ENCODE data around the gene ARRB2. TPM values are rescaled to one million over a fixed set of nuclear protein-coding genes. Genes with fewer than 3 reads are reported as not detected.
A peak's percentile ranks its signal among the peaks of the same experiment; 100 is the strongest.

The ARRB2 gene
- total RNA-seq, 4 donors from 2014 or later = 18.7 to 33.6 (median 28.5) TPM

- Histone ChIP-seq H3K36me3 (no peaks in the 10 kb centered on the region), H3K27ac (no peak overlapping the region), H3K4me1 (peaks cover 0 to 6% (median 0%) of the 10 kb centered on the region in 3 donors), H3K9me3 (no peaks in the 10 kb centered on the region), H3K27me3 (peaks cover 86% of the 10 kb centered on the region), H3K4me3 (no peak overlapping the region)
- TF ChIP-seq CTCF (IDR thresholded peaks at IDR 0.05) (no peak), POLR2A (IDR thresholded peaks at IDR 0.05) (no peak), POLR2AphosphoS5 (IDR thresholded peaks at IDR 0.05) (no peak), EP300 (IDR thresholded peaks at IDR 0.05) (no peak)
- WGBS, 2 donors (ENCODE audit: low coverage in 1 of 2) = 59 to 82% methylated on average over 2 to 5 of the region's 5 CpGs
- no peak for ATAC-seq
These were observed 41.5 kb downstream of the ARRB2 start for GRCh38 chr17:4751932-4752331.

- 50 to 72% methylated on average over 1 of the region's 1 CpG for WGBS, 2 donors (ENCODE audit: low coverage in 1 of 2)
These were observed 43.0 kb downstream of the ARRB2 start for GRCh38 chr17:4753392-4753791.

GRCh38 chr17:4759776-4760236 is 49.4 kb downstream of the ARRB2 start:
- Histone ChIP-seq H3K4me1 (no peaks in the 10 kb centered on the region), H3K4me3 (no peak overlapping the region), H3K27ac (no peak overlapping the region), H3K27me3 (peaks cover 74% of the 10 kb centered on the region), H3K36me3 (no peaks in the 10 kb centered on the region), H3K9me3 (no peaks in the 10 kb centered on the region)
- no peak for TF ChIP-seq POLR2A (IDR thresholded peaks at IDR 0.05)
- no peak for TF ChIP-seq EP300 (IDR thresholded peaks at IDR 0.05)
- no peak for TF ChIP-seq CTCF (IDR thresholded peaks at IDR 0.05)
- no peak for TF ChIP-seq POLR2AphosphoS5 (IDR thresholded peaks at IDR 0.05)
- ATAC-seq = peak; percentile 43
- 60 to 87% methylated on average over 5 to 7 of the region's 10 CpGs for WGBS, 2 donors (ENCODE audit: low coverage in 1 of 2)

More at GRCh38 chr17:4753392-4753791, 43.0 kb downstream of the ARRB2 start:
- no peak for ATAC-seq
- H3K9me3 ChIP-seq = no peaks in the 10 kb centered on the region
- H3K36me3 ChIP-seq = no peaks in the 10 kb centered on the region
- peaks cover 89% of the 10 kb centered on the region for H3K27me3 ChIP-seq
- no peak overlapping the region for H3K27ac ChIP-seq
- no peak for TF ChIP-seq CTCF (IDR thresholded peaks at IDR 0.05)
- TF ChIP-seq POLR2A (IDR thresholded peaks at IDR 0.05) = no peak
- TF ChIP-seq EP300 (IDR thresholded peaks at IDR 0.05) = no peak
- TF ChIP-seq POLR2AphosphoS5 (IDR thresholded peaks at IDR 0.05) = no peak
- peaks cover 0 to 1% (median 0%) of the 10 kb centered on the region in 3 donors for H3K4me1 ChIP-seq
- H3K4me3 ChIP-seq = no peak overlapping the region

GRCh38 chr17:4764595-4764994 is 54.2 kb downstream of the ARRB2 start:
- Histone ChIP-seq H3K9me3 (no peaks in the 10 kb centered on the region), H3K27ac (peak overlapping the region in 1 of 4 donors; percentile 33), H3K4me1 (no peaks in the 10 kb centered on the region), H3K4me3 (no peak overlapping the region), H3K36me3 (no peaks in the 10 kb centered on the region), H3K27me3 (peaks cover 39% of the 10 kb centered on the region)
- TF ChIP-seq POLR2AphosphoS5 (IDR thresholded peaks at IDR 0.05) = no peak
- no peak for TF ChIP-seq CTCF (IDR thresholded peaks at IDR 0.05)
- 47 to 58% methylated on average over 2 of the region's 3 CpGs for WGBS, 2 donors (ENCODE audit: low coverage in 1 of 2)
- peak; percentile 60 for ATAC-seq

DNA sequence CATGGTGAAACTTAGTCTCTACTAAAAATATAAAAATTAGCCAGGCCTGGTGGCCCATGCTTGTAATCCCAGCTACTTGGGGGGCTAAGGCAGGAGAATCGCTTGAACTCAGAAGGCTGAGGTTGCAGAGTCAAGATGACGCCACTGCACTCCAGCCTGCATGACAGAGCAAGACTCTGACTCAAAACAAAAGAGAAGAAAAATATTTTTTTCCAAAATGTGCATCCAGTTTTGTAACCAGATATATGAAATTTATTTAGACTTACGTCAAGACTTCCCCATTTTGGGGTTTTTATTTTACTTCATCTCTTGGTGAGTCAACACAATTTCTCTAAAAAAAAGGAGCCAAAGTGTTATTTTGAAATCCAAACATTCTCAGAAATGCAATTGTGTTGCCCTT is 55.8 kb downstream of the ARRB2 start:
- no peak for TF ChIP-seq CTCF (IDR thresholded peaks at IDR 0.05)
- no peak for TF ChIP-seq POLR2AphosphoS5 (IDR thresholded peaks at IDR 0.05)
- TF ChIP-seq POLR2A (IDR thresholded peaks at IDR 0.05) = no peak
- no peak for TF ChIP-seq EP300 (IDR thresholded peaks at IDR 0.05)
- WGBS, 2 donors (ENCODE audit: low coverage in 1 of 2) = 36 to 92% methylated on average over 1 to 2 of the region's 3 CpGs

More for the DNA sequence above, 55.8 kb downstream of the ARRB2 start:
- no peak overlapping the region for H3K4me3 ChIP-seq
- peaks cover 35% of the 10 kb centered on the region for H3K27me3 ChIP-seq
- ATAC-seq = peak; percentile 39
- no peaks in the 10 kb centered on the region for H3K9me3 ChIP-seq
- H3K36me3 ChIP-seq = no peaks in the 10 kb centered on the region
- H3K27ac ChIP-seq = peak overlapping the region in 2 of 4 donors; percentile 17 to 31
- no peaks in the 10 kb centered on the region for H3K4me1 ChIP-seq
